Endothelial cell of umbilical vein (primary cell): ENCODE results near the gene GAS7. TPM values are rescaled to one million over a fixed set of nuclear protein-coding genes. Genes with fewer than 3 reads are reported as not detected.

Experiments
- BruUV-seq: library from RNA; stranded (reverse); fragments of 400-500 nt; replicated peaks from 2 replicates; lab custom pipeline; 2021; lab: Mats Ljungman, UMichigan
- CTCF ChIA-PET: fragments of 300-600, 350-600 bp; sonication (Branson Sonifier 250); formaldehyde crosslinking; loops from one replicate; lab custom pipeline; 2021; ENCODE audit warnings: antibody characterized with exemption, inconsistent platforms; lab: Charles Lee
- POLR2A ChIA-PET: fragments of 300-600, 350-600 bp; sonication (Branson Sonifier 250); formaldehyde crosslinking; loops from one replicate; lab custom pipeline; 2021; ENCODE audit warnings: antibody characterized with exemption, inconsistent platforms; lab: Charles Lee
- DNase-seq: peaks from one replicate; pipeline ENCODE4 v3.0.0-alpha.2; 2011; ENCODE audit warnings: low read depth, low spot score
- FAIRE-seq: peaks from 2 replicates; lab custom pipeline; 2011; peaks lifted over from hg19 to GRCh38; lab: Jason Lieb, UNC
- H2AFZ ChIP-seq: 2 replicates; pipeline ENCODE4 v1.6.0; 2012; ENCODE audit warnings: low read depth, low read length, control low read depth, inconsistent platforms
- H3K27ac ChIP-seq: 2 replicates; pipeline ENCODE4 v1.5.1; 2011; ENCODE audit warnings: low read depth, mild to moderate bottlenecking, control low read depth, low read length, moderate library complexity; ENCODE audit not compliant: insufficient read depth
- H3K27me3 ChIP-seq, 2 experiments: 2 replicates each; pipeline versions ENCODE4 v1.6.0 to v1.6.1; 2011; ENCODE audit warnings: low read length in 2 of 2, mixed read lengths in 1 of 2; ENCODE audit not compliant: control insufficient read depth in 2 of 2, insufficient read depth in 2 of 2
- H3K36me3 ChIP-seq, 2 experiments: 2 replicates in 1 of 2; 3 replicates in 1 of 2; pipeline ENCODE4 v1.5.1; 2011; ENCODE audit warnings: low read length in 2 of 2, mild to moderate bottlenecking in 1 of 2, moderate library complexity in 1 of 2; ENCODE audit not compliant: control insufficient read depth in 2 of 2, insufficient read depth in 2 of 2; ENCODE audit errors: extremely low read depth in 1 of 2
- H3K4me1 ChIP-seq: 3 replicates; pipeline ENCODE4 v1.5.1; 2011; ENCODE audit warnings: mild to moderate bottlenecking, low read length; ENCODE audit not compliant: control insufficient read depth, insufficient read depth; ENCODE audit errors: extremely low read depth
- H3K4me2 ChIP-seq: 2 replicates; pipeline ENCODE4 v1.6.1; 2011; ENCODE audit warnings: low read length, control low read depth, mixed read lengths; ENCODE audit not compliant: insufficient read depth
- H3K4me3 ChIP-seq, 3 experiments: fragments of 200-600 bp in 1 of 3; sonication (generic), shearing (Covaris generic) in 1 of 3; replicated peaks in 1 of 3; 2 replicates each; pipeline ENCODE4 v1.5.1; 2011 to 2016; ENCODE audit warnings: control low read depth in 3 of 3, low read length in 3 of 3, mild to moderate bottlenecking in 2 of 3, inconsistent platforms in 1 of 3, low read depth in 1 of 3, moderate library complexity in 1 of 3; ENCODE audit not compliant: insufficient read depth in 1 of 3
- H3K79me2 ChIP-seq: 2 replicates; pipeline ENCODE4 v1.6.0; 2012; ENCODE audit warnings: low read length, inconsistent platforms; ENCODE audit not compliant: control insufficient read depth, insufficient read depth
- H3K9ac ChIP-seq: replicated peaks from 2 replicates; pipeline ENCODE3; 2011; ENCODE audit warnings: low read length, control low read depth; ENCODE audit not compliant: insufficient read depth; ENCODE audit errors: extremely low read depth
- H3K9me1 ChIP-seq: replicated peaks from 3 replicates; pipeline ENCODE4 v1.6.0; 2011; ENCODE audit warnings: mild to moderate bottlenecking, low read length; ENCODE audit not compliant: control insufficient read depth, insufficient read depth; ENCODE audit errors: extremely low read depth
- H3K9me3 ChIP-seq: replicated peaks from 2 replicates; pipeline ENCODE4 v1.5.1; 2012; ENCODE audit warnings: low read length, inconsistent platforms; ENCODE audit not compliant: control insufficient read depth, insufficient read depth
- H4K20me1 ChIP-seq: replicated peaks from 2 replicates; pipeline ENCODE3; 2011; ENCODE audit warnings: mild to moderate bottlenecking, low read length; ENCODE audit not compliant: control insufficient read depth, insufficient read depth; ENCODE audit errors: extremely low read depth
- EZH2 ChIP-seq: IDR thresholded peaks from 2 replicates; pipeline ENCODE4 v1.6.1; 2012; ENCODE audit warnings: borderline replicate concordance, low read depth, mild to moderate bottlenecking, moderate library complexity, low read length, inconsistent platforms; ENCODE audit not compliant: severe bottlenecking
- GATA2 ChIP-seq: IDR thresholded peaks from 2 replicates; pipeline ENCODE4 v1.7.0; 2011; ENCODE audit warnings: low read depth, mild to moderate bottlenecking, moderate library complexity, mixed read lengths, low read length; ENCODE audit not compliant: insufficient read length, insufficient read depth
- JUN ChIP-seq: IDR thresholded peaks from 2 replicates; pipeline ENCODE4 v1.6.1; 2011; ENCODE audit warnings: borderline replicate concordance, low read depth; ENCODE audit not compliant: insufficient read length, insufficient read depth
- POLR2A ChIP-seq: IDR thresholded peaks from 2 replicates; pipeline ENCODE4 v1.6.1; 2012; ENCODE audit warnings: low read depth, mild to moderate bottlenecking, control low read depth, low read length
- POLR2AphosphoS5 ChIP-seq: IDR thresholded peaks from 2 replicates; pipeline ENCODE4 v1.6.1; 2012; ENCODE audit warnings: low read depth, mild to moderate bottlenecking, control low read depth, low read length, moderate library complexity; ENCODE audit not compliant: insufficient read depth
- dilution Hi-C: fragments of 300-500 bp; cut with MboI; formaldehyde crosslinking; loops from one replicate; pipeline ENCODE4 v1.15.0; 2019; ENCODE audit warnings: low sequenced_read_pairs; ENCODE audit not compliant: extremely low pct_ligation_motif_present
- intact Hi-C: fragments of 100-400 bp; cut with micrococcal nuclease; formaldehyde crosslinking; loops from one replicate; pipeline ENCODE4 v1.10.0; 2022
- polyA plus RNA-seq, 4 experiments: library from polyadenylated mRNA; depleted of rRNA in 3 of 4; stranded (reverse) in 3 of 4; unstranded in 1 of 4; fragments of >200 nt; gene quantifications; 2 replicates each; pipeline versions ENCODE4 v1.2.1 to v1.2.3, GENCODE V29; 2011 to 2012; ENCODE audit warnings: missing spikeins in 1 of 4
- total RNA-seq: library from RNA; stranded (reverse); gene quantifications from 2 replicates; pipeline ENCODE4 v1.2.3, GENCODE V29; 2021
- TF ChIP-seq, protein P1 (sequence below), 2 donors: IDR thresholded peaks; 1 replicate in 1 of 2; 2 replicates in 1 of 2; pipeline ENCODE4 v1.5.1; 2011; ENCODE audit warnings: low read length in 2 of 2, mild to moderate bottlenecking in 2 of 2, moderate library complexity in 2 of 2, control low read depth in 1 of 2, inconsistent platforms in 1 of 2, low read depth in 1 of 2; ENCODE audit not compliant: insufficient read depth in 1 of 2; ENCODE audit errors: extremely low read depth in 1 of 2
- TF ChIP-seq, protein P2 (sequence below): IDR thresholded peaks from 2 replicates; pipeline ENCODE4 v1.6.1; 2011; ENCODE audit not compliant: insufficient read depth, insufficient read length

The GAS7 gene
- total and polyA plus RNA-seq, 2 donors (not counting 3 experiments of a cell fraction or from before 2014, with no cell fraction given) = not detected

DNA sequence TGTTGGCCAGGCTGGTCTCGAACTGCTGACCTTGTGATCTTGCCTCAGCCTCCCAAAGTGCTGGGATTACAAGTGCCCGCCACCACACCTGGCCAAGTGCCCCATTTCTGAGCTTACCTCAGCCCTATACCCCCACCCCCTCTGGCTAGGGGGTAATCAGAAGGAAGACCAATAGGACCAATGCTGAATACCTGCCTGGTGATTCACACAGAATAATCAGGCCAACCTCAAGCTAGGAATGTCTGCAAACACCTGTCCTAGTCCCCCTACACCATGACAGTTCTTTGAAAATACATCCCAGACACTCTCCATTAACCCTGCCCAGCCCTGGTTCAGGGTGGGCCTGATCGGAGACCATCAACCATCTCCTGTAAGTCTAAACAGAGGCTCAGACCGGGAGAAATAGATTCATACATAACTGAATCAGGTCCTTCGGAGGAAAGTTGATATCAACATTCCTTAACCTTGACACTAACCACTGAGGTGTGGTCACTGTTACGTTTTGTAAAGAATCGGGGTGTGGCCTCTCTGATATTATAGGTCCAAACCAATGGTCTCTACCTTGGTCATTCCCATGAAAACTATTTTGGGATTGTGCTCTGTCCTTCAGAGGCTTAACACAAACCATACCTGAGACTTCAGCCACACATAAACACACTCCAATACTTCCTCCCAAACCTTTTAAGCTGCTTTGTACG lies 130.8 kb downstream of the GAS7 start:
- no peak overlapping the region for H3K9ac ChIP-seq
- no peak overlapping the region for H3K27ac ChIP-seq
- CTCF ChIA-PET = no interaction called here
- no peaks in the 10 kb centered on the region for H3K9me1 ChIP-seq
- no peaks in the 10 kb centered on the region for H3K36me3 ChIP-seq
- no peak for TF ChIP-seq GATA2
- no peak for TF ChIP-seq POLR2AphosphoS5
- TF ChIP-seq, protein P1, sequence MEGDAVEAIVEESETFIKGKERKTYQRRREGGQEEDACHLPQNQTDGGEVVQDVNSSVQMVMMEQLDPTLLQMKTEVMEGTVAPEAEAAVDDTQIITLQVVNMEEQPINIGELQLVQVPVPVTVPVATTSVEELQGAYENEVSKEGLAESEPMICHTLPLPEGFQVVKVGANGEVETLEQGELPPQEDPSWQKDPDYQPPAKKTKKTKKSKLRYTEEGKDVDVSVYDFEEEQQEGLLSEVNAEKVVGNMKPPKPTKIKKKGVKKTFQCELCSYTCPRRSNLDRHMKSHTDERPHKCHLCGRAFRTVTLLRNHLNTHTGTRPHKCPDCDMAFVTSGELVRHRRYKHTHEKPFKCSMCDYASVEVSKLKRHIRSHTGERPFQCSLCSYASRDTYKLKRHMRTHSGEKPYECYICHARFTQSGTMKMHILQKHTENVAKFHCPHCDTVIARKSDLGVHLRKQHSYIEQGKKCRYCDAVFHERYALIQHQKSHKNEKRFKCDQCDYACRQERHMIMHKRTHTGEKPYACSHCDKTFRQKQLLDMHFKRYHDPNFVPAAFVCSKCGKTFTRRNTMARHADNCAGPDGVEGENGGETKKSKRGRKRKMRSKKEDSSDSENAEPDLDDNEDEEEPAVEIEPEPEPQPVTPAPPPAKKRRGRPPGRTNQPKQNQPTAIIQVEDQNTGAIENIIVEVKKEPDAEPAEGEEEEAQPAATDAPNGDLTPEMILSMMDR (IDR thresholded peaks at IDR 0.05; ENCODE audit: extremely low read depth in 1 of 2, insufficient read depth in 1 of 2, low read depth in 1 of 2, low read length in 2 of 2) = no peak
- TF ChIP-seq JUN = no peak
- TF ChIP-seq, protein P2, sequence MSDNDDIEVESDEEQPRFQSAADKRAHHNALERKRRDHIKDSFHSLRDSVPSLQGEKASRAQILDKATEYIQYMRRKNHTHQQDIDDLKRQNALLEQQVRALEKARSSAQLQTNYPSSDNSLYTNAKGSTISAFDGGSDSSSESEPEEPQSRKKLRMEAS = no peak
- no peak for TF ChIP-seq POLR2A
- no peak for TF ChIP-seq EZH2
- H3K27me3 ChIP-seq = no peaks in the 10 kb centered on the region
- H3K9me3 ChIP-seq = peaks cover 2% of the 10 kb centered on the region
- intact Hi-C loops = no loop called here
- BruUV-seq = no TSS peak
- no peaks in the 10 kb centered on the region for H4K20me1 ChIP-seq
- no peak overlapping the region for H3K4me2 ChIP-seq
- H2AFZ ChIP-seq = no peak overlapping the region
- no peaks in the 10 kb centered on the region for H3K79me2 ChIP-seq
- no peaks in the 10 kb centered on the region for H3K4me1 ChIP-seq
- H3K4me3 ChIP-seq = no peak overlapping the region
- dilution Hi-C loops = no loop called here
- DNase-seq (no peak), FAIRE-seq (no peak)
- POLR2A ChIA-PET = no interaction called here
